Gastroesophageal sphincter (tissue), 4 donors: ENCODE data around the gene ARHGEF4. TPM values are rescaled to one million over a fixed set of nuclear protein-coding genes. Genes with fewer than 3 reads are reported as not detected.
A peak's percentile ranks its signal among the peaks of the same experiment; 100 is the strongest.

Source experiments
- ATAC-seq: fragments of 150-250 bp; one replicate; pipeline ENCODE4 v1.9.1; 2016; ENCODE audit warnings: mild to moderate bottlenecking, moderate library complexity
- H3K27ac ChIP-seq, 4 donors: fragments of 200-600 bp; sonication (generic) in 3 of 4; 1 replicate in 3 of 4; 2 replicates in 1 of 4; pipeline ENCODE4 v1.5.1; 2016 to 2019
- H3K27me3 ChIP-seq: fragments of 200-600 bp; sonication (generic); one replicate; pipeline ENCODE4 v1.5.1; 2019
- H3K36me3 ChIP-seq, 2 donors: fragments of 200-600 bp; sonication (generic); one replicate each; pipeline ENCODE4 v1.5.1; 2019; ENCODE audit warnings: control low read depth in 1 of 2
- H3K4me1 ChIP-seq, 3 donors: fragments of 200-600 bp; sonication (generic); 1 replicate in 2 of 3; 2 replicates in 1 of 3; pipeline ENCODE4 v1.5.1; 2016 to 2019; ENCODE audit warnings: control low read depth in 2 of 3
- H3K4me3 ChIP-seq, 2 donors: fragments of 200-600 bp; sonication (generic); one replicate each; pipeline ENCODE4 v1.5.1; 2019; ENCODE audit warnings: mild to moderate bottlenecking in 1 of 2, moderate library complexity in 1 of 2
- H3K9me3 ChIP-seq, 3 donors: fragments of 200-600 bp; sonication (generic); one replicate each; pipeline ENCODE4 v1.5.1; 2017 to 2019; ENCODE audit warnings: control low read depth in 2 of 3
- EP300 ChIP-seq: sonication (generic); formaldehyde crosslinking; IDR thresholded peaks from one replicate; pipeline ENCODE4 v1.6.1; 2017; ENCODE audit warnings: antibody characterized with exemption, mild to moderate bottlenecking
- POLR2A ChIP-seq, 2 donors: fragments of 450-650 bp; IDR thresholded peaks; one replicate each; pipeline ENCODE4 v1.6.1; 2017; ENCODE audit warnings: antibody characterized with exemption in 2 of 2, mild to moderate bottlenecking in 2 of 2, moderate library complexity in 1 of 2
- POLR2AphosphoS5 ChIP-seq: sonication (generic); formaldehyde crosslinking; IDR thresholded peaks from one replicate; pipeline ENCODE4 v1.6.1; 2017; ENCODE audit warnings: antibody characterized with exemption
- WGBS, 2 donors: methylation state at CpG; one replicate each; pipeline ENCODE4 v1.1.5; 2018; ENCODE audit warnings: low coverage in 1 of 2; 5-methylcytosine and 5-hydroxymethylcytosine counted together
- small RNA-seq, 4 donors: library from RNA; depleted of rRNA; stranded (forward); fragments of <200 nt; gene quantifications; one replicate each; pipeline ENCODE3, GENCODE V24; 2016
- total RNA-seq, 4 donors: library from RNA; depleted of rRNA; stranded (reverse); fragments of >200 nt; gene quantifications; one replicate each; pipeline ENCODE4 v1.1.0, GENCODE V29; 2016
- TF ChIP-seq, protein P1 (sequence below), 4 experiments: fragments of 200-600 bp in 2 of 4; fragments of 450-650 bp in 2 of 4; sonication (generic) in 1 of 4; IDR thresholded peaks; one replicate each; pipeline ENCODE4 v1.5.1; 2017 to 2019; ENCODE audit warnings: antibody characterized with exemption in 4 of 4, mild to moderate bottlenecking in 2 of 4, moderate library complexity in 2 of 4

ARHGEF4 gene
- total RNA-seq, 4 donors from 2014 or later: 15.9 to 59.5 (median 21.8) TPM

- peaks cover 0 to 14% of the 10 kb centered on the region in 2 donors for H3K36me3 ChIP-seq
- H3K27me3 ChIP-seq: no peaks in the 10 kb centered on the region
- TF ChIP-seq, protein P1, sequence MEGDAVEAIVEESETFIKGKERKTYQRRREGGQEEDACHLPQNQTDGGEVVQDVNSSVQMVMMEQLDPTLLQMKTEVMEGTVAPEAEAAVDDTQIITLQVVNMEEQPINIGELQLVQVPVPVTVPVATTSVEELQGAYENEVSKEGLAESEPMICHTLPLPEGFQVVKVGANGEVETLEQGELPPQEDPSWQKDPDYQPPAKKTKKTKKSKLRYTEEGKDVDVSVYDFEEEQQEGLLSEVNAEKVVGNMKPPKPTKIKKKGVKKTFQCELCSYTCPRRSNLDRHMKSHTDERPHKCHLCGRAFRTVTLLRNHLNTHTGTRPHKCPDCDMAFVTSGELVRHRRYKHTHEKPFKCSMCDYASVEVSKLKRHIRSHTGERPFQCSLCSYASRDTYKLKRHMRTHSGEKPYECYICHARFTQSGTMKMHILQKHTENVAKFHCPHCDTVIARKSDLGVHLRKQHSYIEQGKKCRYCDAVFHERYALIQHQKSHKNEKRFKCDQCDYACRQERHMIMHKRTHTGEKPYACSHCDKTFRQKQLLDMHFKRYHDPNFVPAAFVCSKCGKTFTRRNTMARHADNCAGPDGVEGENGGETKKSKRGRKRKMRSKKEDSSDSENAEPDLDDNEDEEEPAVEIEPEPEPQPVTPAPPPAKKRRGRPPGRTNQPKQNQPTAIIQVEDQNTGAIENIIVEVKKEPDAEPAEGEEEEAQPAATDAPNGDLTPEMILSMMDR (IDR thresholded peaks at IDR 0.05): no peak
- TF ChIP-seq POLR2A (IDR thresholded peaks at IDR 0.05): no peak
- TF ChIP-seq POLR2AphosphoS5: no peak
- no peak for TF ChIP-seq EP300
- H3K4me3 ChIP-seq: no peak overlapping the region
- no peak for ATAC-seq
- peak overlapping the region in 1 of 4 donors; percentile 95 for H3K27ac ChIP-seq
- 59 to 65% methylated on average over 10 to 16 of the region's 22 CpGs for WGBS, 2 donors
- peaks cover 0 to 32% (median 3%) of the 10 kb centered on the region in 3 donors for H3K4me1 ChIP-seq
- no peaks in the 10 kb centered on the region for H3K9me3 ChIP-seq
Measured at GRCh38 chr2:131094463-131095281, 258.0 kb downstream of the ARHGEF4 start.

Small RNA genes lying within 50 kb of the gene (small RNA-seq; reads per million reads assigned to genes)
- 0 reads per million in 4 donors for gene RF00423

Other genes starting within 250 kb of the ARHGEF4 start
- gene CFC1, start 237.3 kb upstream of the ARHGEF4 start, total RNA-seq: under 1 TPM in 1 of 4 donors, not detected in 3; 0.54 TPM
- not detected for gene POTEJ, start 225.5 kb upstream of the ARHGEF4 start, total RNA-seq
- not detected for gene GPR148, start 107.8 kb upstream of the ARHGEF4 start, total RNA-seq
- under 1 TPM in 1 of 4 donors, not detected in 3; 0.27 TPM for gene AMER3, start 81.4 kb upstream of the ARHGEF4 start, total RNA-seq